ENCODE data around the gene NAGA.

NAGA gene

GRCh38 chr22:42035256-42035655, 35.4 kb downstream of the NAGA start:
- DNase-seq, result no peak

- no peak for DNase-seq
These were observed 37.1 kb downstream of the NAGA start for GRCh38 chr22:42033263-42034181.

GRCh38 chr22:42026705-42027104, 43.9 kb downstream of the NAGA start:
- DNase-seq, result no peak

GRCh38 chr22:42025421-42025820, 45.2 kb downstream of the NAGA start:
- DNase-seq, result no peak

GRCh38 chr22:42022162-42022847, 48.3 kb downstream of the NAGA start:
- DNase-seq, result no peak

- DNase-seq, result no peak
These were observed 49.0 kb downstream of the NAGA start for GRCh38 chr22:42021571-42021970.

- DNase-seq, result no peak
These were observed 52.4 kb downstream of the NAGA start for GRCh38 chr22:42018224-42018623.

GRCh38 chr22:42016111-42016510, 54.5 kb downstream of the NAGA start:
- DNase-seq, result no peak

- no peak for DNase-seq
These were observed 57.2 kb downstream of the NAGA start for GRCh38 chr22:42013385-42013784.

GRCh38 chr22:42010778-42011177, 59.8 kb downstream of the NAGA start:
- no peak for DNase-seq

All from cerebellar nuclear complex (tissue), 1 donor.